ENCODE data around the gene POU6F1.

POU6F1 gene

DNA sequence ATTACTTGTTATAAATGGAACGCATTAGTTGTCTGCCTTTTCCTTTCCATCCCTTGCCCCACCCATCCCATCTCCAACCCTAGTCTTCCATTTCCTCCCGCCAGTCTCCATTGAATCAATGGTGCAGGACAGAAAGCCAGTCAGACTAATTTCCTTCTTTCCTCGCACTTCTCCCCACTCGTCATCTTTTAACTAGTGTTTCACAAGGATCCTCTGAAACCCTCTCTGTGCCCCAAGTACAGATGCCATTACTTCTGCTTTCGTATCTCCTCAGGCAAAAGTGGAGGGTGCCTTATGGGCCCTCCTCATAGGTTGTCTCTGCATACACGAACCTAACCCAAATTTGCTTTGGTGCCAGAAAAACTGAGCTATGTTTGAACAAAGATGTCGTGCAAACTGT is 25.0 kb upstream of the POU6F1 start:
- ChIA-PET POLR2A (interaction anchor here (0.5 kb wide), 1 partner anchor 25 kb away, joined by 5 read pairs; the partner anchor contains the start of gene POU6F1), CTCF (no interaction called here)
- Histone ChIP-seq H3K36me3 (ENCODE audit: control insufficient read depth in 2 of 2, insufficient read depth in 1 of 2, low read length in 2 of 2) (peaks cover 24 to 55% of the 10 kb centered on the region in 2 experiments), H3K27ac (ENCODE audit: extremely low read depth, low read depth, low read length) (no peak overlapping the region), H3K4me1 (ENCODE audit: control insufficient read depth, insufficient read depth, low read length) (no peaks in the 10 kb centered on the region), H3K9me3 (ENCODE audit: control insufficient read depth, insufficient read depth, low read depth, low read length) (no peaks in the 10 kb centered on the region), H3K4me3 (ENCODE audit: low read depth, low read length) (no peak overlapping the region)
- TF ChIP-seq, protein P1, sequence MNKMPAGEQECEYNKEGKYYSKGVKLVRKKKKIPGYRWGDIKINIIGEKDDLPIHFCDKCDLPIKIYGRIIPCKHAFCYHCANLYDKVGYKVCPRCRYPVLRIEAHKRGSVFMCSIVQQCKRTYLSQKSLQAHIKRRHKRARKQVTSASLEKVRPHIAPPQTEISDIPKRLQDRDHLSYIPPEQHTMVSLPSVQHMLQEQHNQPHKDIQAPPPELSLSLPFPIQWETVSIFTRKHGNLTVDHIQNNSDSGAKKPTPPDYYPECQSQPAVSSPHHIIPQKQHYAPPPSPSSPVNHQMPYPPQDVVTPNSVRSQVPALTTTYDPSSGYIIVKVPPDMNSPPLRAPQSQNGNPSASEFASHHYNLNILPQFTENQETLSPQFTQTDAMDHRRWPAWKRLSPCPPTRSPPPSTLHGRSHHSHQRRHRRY (tag by site-specific recombination; IDR thresholded peaks at IDR 0.05): no peak
- TF ChIP-seq RBAK (tag by site-specific recombination; IDR thresholded peaks at IDR 0.05) (no peak), ZNF558 (tag by site-specific recombination; IDR thresholded peaks at IDR 0.05) (no peak), HOXC10 (CRISPR knock-in tag; IDR thresholded peaks at IDR 0.05) (no peak), ZNF112 (tag by site-specific recombination; IDR thresholded peaks at IDR 0.05) (no peak), ZNF10 (tag by site-specific recombination; IDR thresholded peaks at IDR 0.05) (no peak), ZNF654 (tag by site-specific recombination; IDR thresholded peaks at IDR 0.05; ENCODE audit: low read depth) (no peak), ZNF404 (tag by site-specific recombination; IDR thresholded peaks at IDR 0.05) (no peak), ZFHX2 (tag by site-specific recombination; conservative IDR thresholded peaks at IDR 0.05) (no peak), ZSCAN23 (tag by site-specific recombination; IDR thresholded peaks at IDR 0.05) (no peak), GLI2 (tag by site-specific recombination; IDR thresholded peaks at IDR 0.05; ENCODE audit: borderline replicate concordance, low read depth) (no peak), MZF1 (tag by site-specific recombination; IDR thresholded peaks at IDR 0.05; ENCODE audit: borderline replicate concordance) (no peak), KLF10 (tag by site-specific recombination; IDR thresholded peaks at IDR 0.05) (no peak), ZNF354C (tag by site-specific recombination; IDR thresholded peaks at IDR 0.05; ENCODE audit: borderline replicate concordance, low read depth) (no peak), ZNF335 (tag by site-specific recombination; conservative IDR thresholded peaks at IDR 0.05) (no peak), BCL11B (tag by site-specific recombination; IDR thresholded peaks at IDR 0.05; ENCODE audit: low read depth) (no peak)
- TF ChIP-seq, protein P2, sequence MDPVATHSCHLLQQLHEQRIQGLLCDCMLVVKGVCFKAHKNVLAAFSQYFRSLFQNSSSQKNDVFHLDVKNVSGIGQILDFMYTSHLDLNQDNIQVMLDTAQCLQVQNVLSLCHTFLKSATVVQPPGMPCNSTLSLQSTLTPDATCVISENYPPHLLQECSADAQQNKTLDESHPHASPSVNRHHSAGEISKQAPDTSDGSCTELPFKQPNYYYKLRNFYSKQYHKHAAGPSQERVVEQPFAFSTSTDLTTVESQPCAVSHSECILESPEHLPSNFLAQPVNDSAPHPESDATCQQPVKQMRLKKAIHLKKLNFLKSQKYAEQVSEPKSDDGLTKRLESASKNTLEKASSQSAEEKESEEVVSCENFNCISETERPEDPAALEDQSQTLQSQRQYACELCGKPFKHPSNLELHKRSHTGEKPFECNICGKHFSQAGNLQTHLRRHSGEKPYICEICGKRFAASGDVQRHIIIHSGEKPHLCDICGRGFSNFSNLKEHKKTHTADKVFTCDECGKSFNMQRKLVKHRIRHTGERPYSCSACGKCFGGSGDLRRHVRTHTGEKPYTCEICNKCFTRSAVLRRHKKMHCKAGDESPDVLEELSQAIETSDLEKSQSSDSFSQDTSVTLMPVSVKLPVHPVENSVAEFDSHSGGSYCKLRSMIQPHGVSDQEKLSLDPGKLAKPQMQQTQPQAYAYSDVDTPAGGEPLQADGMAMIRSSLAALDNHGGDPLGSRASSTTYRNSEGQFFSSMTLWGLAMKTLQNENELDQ (tag by site-specific recombination; IDR thresholded peaks at IDR 0.05; ENCODE audit: low read depth): no peak
- TF ChIP-seq, protein P3, sequence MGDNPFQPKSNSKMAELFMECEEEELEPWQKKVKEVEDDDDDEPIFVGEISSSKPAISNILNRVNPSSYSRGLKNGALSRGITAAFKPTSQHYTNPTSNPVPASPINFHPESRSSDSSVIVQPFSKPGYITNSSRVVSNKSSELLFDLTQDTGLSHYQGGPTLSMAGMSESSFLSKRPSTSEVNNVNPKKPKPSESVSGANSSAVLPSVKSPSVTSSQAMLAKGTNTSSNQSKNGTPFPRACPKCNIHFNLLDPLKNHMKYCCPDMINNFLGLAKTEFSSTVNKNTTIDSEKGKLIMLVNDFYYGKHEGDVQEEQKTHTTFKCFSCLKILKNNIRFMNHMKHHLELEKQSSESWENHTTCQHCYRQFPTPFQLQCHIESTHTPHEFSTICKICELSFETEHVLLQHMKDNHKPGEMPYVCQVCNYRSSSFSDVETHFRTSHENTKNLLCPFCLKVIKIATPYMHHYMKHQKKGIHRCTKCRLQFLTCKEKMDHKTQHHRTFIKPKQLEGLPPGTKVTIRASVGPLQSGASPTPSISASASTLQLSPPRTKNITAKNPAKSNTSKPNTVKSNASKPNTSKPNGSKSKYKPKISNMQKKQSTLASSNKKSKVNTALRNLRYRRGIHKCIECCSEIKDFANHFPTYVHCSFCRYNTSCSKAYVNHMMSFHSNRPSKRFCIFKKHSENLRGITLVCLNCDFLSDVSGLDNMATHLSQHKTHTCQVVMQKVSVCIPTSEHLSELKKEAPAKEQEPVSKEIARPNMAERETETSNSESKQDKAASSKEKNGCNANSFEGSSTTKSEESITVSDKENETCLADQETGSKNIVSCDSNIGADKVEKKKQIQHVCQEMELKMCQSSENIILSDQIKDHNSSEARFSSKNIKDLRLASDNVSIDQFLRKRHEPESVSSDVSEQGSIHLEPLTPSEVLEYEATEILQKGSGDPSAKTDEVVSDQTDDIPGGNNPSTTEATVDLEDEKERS (tag by site-specific recombination; IDR thresholded peaks at IDR 0.05): no peak

DNA sequence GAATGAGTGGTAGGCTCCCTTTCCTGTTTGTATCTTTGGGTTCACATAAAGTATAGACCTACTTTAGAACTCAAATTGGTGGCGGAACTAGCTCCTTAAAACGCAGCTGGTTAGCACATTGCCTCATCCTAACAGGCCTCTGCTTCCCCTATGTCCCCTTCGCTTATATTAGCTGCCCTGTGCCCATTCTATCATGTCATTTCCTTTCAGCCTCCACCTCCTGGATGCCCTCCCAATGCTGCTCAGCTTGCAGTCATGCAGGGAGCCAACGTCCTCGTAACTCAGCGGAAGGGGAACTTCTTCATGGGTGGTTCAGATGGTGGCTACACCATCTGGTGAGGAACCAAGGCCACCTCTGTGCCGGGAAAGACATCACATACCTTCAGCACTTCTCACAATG is 24.3 kb upstream of the POU6F1 start:
- POLR2A ChIA-PET: no interaction called here
- no peaks in the 10 kb centered on the region for H3K4me1 ChIP-seq (ENCODE audit: control insufficient read depth, insufficient read depth, low read length)
- H3K36me3 ChIP-seq (ENCODE audit: control insufficient read depth in 2 of 2, insufficient read depth in 1 of 2, low read length in 2 of 2): peaks cover 24 to 55% of the 10 kb centered on the region in 2 experiments
- CTCF ChIA-PET: interaction anchor here (0.7 to 3.0 kb wide), 2 partner anchors 10 to 591 kb away, joined by 4 to 19 read pairs; no protein-coding TSS in a partner anchor
- no peaks in the 10 kb centered on the region for H3K9me3 ChIP-seq (ENCODE audit: control insufficient read depth, insufficient read depth, low read depth, low read length)
- TF ChIP-seq ZNF660 (tag by site-specific recombination; IDR thresholded peaks at IDR 0.05) (no peak), SP3 (tag by site-specific recombination; IDR thresholded peaks at IDR 0.05) (no peak), ZNF529 (tag by site-specific recombination; IDR thresholded peaks at IDR 0.05; ENCODE audit: insufficient replicate concordance) (no peak), ZNF571 (tag by site-specific recombination; IDR thresholded peaks at IDR 0.05) (no peak), BCL11A (tag by site-specific recombination; IDR thresholded peaks at IDR 0.05; ENCODE audit: low read depth) (no peak), OVOL3 (tag by site-specific recombination; IDR thresholded peaks at IDR 0.05) (no peak), ZNF48 (tag by site-specific recombination; IDR thresholded peaks at IDR 0.05) (no peak), MYNN (tag by site-specific recombination; IDR thresholded peaks at IDR 0.05; ENCODE audit: borderline replicate concordance) (no peak)
- no peak overlapping the region for H3K4me3 ChIP-seq (ENCODE audit: low read depth, low read length)
- H3K27ac ChIP-seq (ENCODE audit: extremely low read depth, low read depth, low read length): no peak overlapping the region

Measured in HEK293 (cell line).